HG02798 (cell line): ENCODE measurements around the gene TMEM53.
"Not testable (repeated sequence)": the region's sequence is repeated elsewhere in the genome, so short reads cannot be mapped to it uniquely, and the experiment has no call there.

Experiments used
- ATAC-seq: cut with Tn5 transposase; IDR thresholded peaks from one replicate; pipeline ENCODE4 v1.9.1; 2021; ENCODE audit warnings: mild to moderate bottlenecking; ENCODE audit not compliant: unreplicated experiment, poor library complexity

TMEM53 gene

GRCh38 chr1:44675186-44675585 lies 905 bp upstream of the TMEM53 start:
- no peak for ATAC-seq

DNA sequence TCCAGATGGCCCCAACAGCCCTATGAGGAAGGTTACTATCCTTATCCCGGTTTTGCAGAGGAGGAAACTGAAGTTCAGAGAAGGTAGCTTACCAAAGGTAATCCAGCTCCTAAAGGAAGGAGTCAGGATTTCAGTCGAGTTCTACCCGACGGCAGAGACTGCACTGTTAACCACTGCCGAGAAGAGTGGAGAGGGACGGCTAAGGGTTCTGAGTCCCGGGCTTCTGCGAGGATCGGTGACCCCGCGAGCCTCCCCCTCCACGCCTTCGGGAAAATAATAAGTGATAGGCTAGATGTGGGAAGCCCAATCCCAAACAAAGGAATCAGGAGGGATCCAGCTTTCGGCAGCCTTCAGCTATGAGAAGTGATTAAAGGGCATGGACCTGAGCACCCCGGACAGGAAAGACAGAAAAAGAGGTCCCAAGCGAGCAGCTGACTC lies 587 bp downstream of the TMEM53 start:
- no peak for ATAC-seq

DNA sequence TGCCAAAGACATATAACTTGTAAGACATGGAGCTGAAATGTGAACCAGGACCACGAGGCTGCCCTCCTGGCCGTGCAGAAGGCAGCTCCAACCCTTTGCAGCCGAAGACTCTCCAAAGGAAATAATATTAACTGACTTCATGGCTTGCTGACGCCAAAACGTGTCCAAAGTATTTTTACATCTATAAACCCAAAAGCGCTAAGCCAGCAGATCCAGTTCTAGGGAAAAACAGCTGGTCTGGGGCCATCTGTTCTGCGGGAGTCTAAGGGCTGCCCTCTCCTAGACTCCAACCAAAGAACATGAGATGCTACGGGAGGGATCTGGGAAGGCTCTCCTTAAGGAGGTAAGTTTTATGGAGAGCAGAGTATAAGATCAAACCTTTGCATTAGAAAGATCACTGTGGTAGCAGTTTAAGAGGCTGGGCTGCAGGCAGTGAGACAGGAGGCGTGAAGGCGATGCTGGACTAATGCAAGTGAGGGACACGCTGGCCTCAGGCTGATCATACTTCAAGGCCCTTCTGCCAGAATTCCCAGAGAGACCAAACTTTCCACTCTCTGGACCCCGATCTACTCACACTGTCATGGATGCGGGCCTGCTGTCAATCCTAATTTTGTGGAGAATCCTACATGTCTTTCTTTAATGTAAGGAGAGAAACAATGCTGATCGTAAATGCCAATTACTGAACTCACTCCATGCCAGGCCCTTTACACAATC lies 1.2 kb downstream of the TMEM53 start:
- ATAC-seq: no peak

DNA sequence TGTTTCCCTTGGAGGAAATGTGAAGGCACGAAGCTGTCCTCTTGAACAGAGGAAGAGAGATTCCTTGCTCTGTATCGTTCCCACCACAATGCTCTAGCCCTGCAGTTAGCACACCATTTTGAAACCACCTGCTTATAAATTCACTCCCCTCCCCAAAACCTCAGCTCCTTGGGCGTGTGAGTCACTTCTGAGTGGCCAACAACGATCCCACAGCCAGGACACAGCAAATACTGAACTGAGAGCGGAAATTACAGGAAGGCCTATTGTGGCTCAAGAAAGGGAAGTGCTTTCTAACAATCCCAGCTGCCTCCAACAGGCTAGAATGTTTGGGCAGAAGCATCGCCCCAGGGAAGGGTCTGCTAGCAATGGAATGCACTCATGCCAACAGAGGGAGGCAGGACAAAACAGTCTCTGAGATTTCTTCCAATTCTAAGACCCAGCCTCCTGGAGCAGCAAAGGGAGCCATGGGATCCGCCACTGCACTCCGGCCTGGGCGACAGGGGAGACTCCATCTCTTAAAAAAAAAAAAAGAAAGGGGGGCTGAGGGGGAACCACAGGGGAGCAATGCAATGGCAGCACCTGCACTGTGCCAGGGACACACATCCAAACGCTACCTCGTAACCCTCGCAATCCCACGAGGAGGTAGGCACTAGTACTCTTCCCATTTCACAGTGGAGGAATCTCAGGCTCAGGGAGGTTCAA lies 1.9 kb downstream of the TMEM53 start:
- ATAC-seq: no peak

- ATAC-seq: no peak
Measured at GRCh38 chr1:44670751-44671640, 3.3 kb downstream of the TMEM53 start.

DNA sequence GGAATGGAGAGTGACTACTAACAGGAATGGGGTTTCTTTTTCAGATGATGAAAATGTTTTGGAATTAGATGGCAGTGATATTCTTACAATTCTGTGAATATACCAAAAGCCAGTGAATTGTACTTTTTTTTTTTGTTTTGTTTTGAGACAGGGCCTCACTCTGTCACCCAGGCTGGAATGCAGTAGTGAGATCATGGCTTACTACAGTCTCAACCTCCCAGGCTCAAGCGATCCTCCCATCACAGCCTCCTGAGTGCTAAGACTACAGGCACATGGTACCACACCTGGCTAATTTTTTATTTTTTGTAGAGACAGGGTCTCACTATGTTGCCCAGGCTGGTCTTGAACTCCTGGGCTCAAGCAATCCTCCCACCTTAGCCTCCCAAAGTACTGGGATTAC lies 7.6 kb downstream of the TMEM53 start:
- ATAC-seq: not testable (repeated sequence)

- ATAC-seq: no peak
Measured at GRCh38 chr1:44664730-44665370, 9.4 kb downstream of the TMEM53 start.

- no peak for ATAC-seq
Measured at GRCh38 chr1:44663417-44663816, 10.9 kb downstream of the TMEM53 start.

DNA sequence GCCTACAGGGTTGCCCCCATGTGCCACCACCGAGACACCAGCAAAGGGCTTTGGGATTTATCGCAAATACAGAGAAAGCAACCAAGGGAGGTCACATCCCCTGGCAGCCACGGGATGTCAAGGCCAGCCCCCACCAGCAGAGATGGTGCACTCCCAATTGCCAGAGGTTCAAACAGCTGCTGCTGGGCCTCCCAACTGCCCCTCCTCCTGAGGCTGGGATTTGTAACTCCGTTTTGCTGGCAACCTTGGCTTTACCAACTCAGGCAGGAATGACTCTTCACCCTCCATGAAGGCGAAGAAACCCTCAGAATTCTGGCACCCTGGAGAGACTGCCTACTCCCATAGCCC lies 11.6 kb downstream of the TMEM53 start:
- ATAC-seq: no peak

- ATAC-seq: no peak
Measured at GRCh38 chr1:44661781-44662682, 12.2 kb downstream of the TMEM53 start.

DNA sequence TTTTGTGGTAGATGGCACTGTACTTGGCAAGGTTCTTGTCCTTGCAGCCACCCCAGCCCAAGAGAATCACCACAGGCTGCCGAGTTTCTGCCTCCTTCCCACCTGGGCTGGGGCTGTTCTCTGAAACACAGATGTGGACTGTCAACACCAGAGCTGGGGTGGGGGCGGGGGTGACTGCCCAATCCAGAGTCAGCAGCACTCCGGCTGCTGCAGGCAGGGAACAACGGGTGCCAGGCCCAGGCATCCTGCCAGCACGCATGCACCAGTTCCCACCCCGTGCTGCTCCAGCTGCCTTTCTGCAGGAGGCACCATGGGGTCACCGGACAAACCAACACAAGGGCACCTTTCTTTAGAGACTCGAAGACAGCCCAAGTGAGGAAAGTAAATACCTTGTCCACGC lies 14.1 kb downstream of the TMEM53 start:
- no peak for ATAC-seq

GRCh38 chr1:44659566-44659965 lies 14.7 kb downstream of the TMEM53 start:
- ATAC-seq: no peak

DNA sequence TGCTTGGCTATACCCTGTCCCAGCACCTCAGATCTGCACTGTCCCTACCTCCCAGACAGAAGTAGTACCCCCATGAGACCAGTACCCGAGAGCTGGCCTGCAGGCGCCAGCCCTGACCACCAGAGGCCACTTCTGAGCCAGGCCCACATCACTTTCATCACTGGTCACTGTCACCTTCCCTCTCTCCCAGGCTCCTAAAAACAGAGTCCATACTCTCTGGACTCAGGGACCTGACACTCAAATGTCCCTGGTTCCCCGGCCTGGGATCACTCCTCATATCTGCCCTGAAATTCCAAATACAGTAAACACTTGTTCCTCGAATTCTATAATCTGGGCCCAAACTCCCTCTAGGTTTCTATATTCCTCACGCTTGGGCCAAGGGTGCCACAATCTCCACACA lies 18.7 kb downstream of the TMEM53 start:
- no peak for ATAC-seq

- no peak for ATAC-seq
Measured at GRCh38 chr1:44654621-44655187, 19.6 kb downstream of the TMEM53 start.

DNA sequence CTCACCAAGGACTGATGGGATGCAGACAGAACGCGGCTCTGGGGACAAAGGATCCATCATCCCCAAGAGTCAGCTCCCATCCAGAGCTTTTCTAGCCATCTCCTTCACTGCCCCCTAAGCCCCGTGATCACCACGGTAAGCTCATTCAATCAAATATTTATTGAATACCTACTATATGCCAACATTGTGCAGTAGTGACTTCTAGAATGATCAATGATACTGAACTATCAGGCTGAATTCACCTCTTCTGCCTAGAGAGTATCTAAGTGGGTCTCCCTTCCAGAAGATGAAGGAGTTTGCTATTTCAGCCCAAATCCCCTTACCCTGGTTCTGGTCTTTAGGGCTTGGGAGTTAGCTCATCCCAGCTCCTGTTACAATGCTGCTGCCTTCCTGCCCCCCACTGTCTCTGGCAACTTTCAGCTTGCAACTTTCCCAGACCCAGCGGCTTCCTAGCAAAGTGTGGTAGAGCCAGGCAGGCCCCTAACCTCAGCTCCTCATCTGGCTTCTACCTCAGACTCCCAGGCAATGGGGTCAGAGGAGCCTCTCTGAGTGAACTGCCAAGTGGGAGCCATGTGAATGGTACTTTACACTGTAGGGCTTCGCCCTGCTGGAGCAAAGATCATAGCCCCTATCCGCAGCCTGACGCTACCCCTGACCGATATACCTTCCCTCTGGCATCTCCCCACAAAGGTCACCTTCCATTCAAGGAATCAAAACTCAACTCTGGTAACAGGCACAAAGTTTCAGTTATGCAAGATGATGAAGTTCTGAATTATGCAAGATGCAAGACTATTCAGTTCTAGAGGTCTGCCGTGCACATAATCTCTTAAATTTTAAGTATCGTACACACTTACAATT lies 20.9 kb downstream of the TMEM53 start:
- ATAC-seq: no peak

- ATAC-seq: peak; percentile 78
Measured at GRCh38 chr1:44652445-44653106, 21.7 kb downstream of the TMEM53 start.

- no peak for ATAC-seq
Measured at GRCh38 chr1:44651069-44651468, 23.2 kb downstream of the TMEM53 start.
